Fibroblast of skin of left biceps (primary cell): ENCODE results near the gene IFNL3.
"Not testable (repeated sequence)": the region's sequence is repeated elsewhere in the genome, so short reads cannot be mapped to it uniquely, and the experiment has no call there.

ENCODE experiments used
- DNase-seq, 2 experiments: peaks; one replicate each; pipeline ENCODE4 v3.0.0-alpha.2; 2013; ENCODE audit warnings: low read depth in 2 of 2

The IFNL3 gene

GRCh38 chr19:39244410-39245100 is at the start of gene IFNL3:
IFNL3 (minus strand) TSS chr19:39245006; CDS start chr19:39244967, 39 bp downstream.
- DNase-seq = not testable (repeated sequence)

- DNase-seq = no peak
Observed at GRCh38 chr19:39293394-39293793, 48.6 kb upstream of the IFNL3 start.

GRCh38 chr19:39284032-39284431 is 39.2 kb upstream of the IFNL3 start:
- DNase-seq = no peak

GRCh38 chr19:39282021-39282420 is 37.2 kb upstream of the IFNL3 start:
- no peak for DNase-seq

GRCh38 chr19:39277598-39277997 is 32.8 kb upstream of the IFNL3 start:
- DNase-seq = no peak

- no peak for DNase-seq
Observed at GRCh38 chr19:39276740-39277139, 31.9 kb upstream of the IFNL3 start.

GRCh38 chr19:39275578-39275977 is 30.8 kb upstream of the IFNL3 start:
- DNase-seq = no peak

- not testable (repeated sequence) for DNase-seq
Observed at GRCh38 chr19:39273859-39274258, 29.1 kb upstream of the IFNL3 start.

- DNase-seq = no peak
Observed at GRCh38 chr19:39270036-39270871, 25.4 kb upstream of the IFNL3 start.

GRCh38 chr19:39269369-39269768 is 24.6 kb upstream of the IFNL3 start:
- not testable (repeated sequence) for DNase-seq

GRCh38 chr19:39268531-39269223 is 23.9 kb upstream of the IFNL3 start:
- DNase-seq = not testable (repeated sequence)

- DNase-seq = not testable (repeated sequence)
Observed at GRCh38 chr19:39268085-39268484, 23.3 kb upstream of the IFNL3 start, which contains the start of gene IFNL2. IFNL2 (plus strand) TSS chr19:39268396; CDS start chr19:39268569, 173 bp downstream.

GRCh38 chr19:39265321-39265916 is 20.6 kb upstream of the IFNL3 start:
- DNase-seq = no peak

- DNase-seq = no peak
Observed at GRCh38 chr19:39264306-39265290, 19.8 kb upstream of the IFNL3 start.

- no peak for DNase-seq
Observed at GRCh38 chr19:39263912-39264305, 19.1 kb upstream of the IFNL3 start.

- DNase-seq = no peak
Observed at GRCh38 chr19:39262496-39262895, 17.7 kb upstream of the IFNL3 start.

- DNase-seq = no peak
Observed at GRCh38 chr19:39261704-39262103, 16.9 kb upstream of the IFNL3 start.

GRCh38 chr19:39257227-39257626 is 12.4 kb upstream of the IFNL3 start:
- no peak for DNase-seq

GRCh38 chr19:39254531-39255345 is 9.9 kb upstream of the IFNL3 start:
- DNase-seq = no peak
